Ectodermal cell (in vitro differentiated cells): ENCODE data around the gene SLC5A6. TPM values are rescaled to one million over a fixed set of nuclear protein-coding genes. Genes with fewer than 3 reads are reported as not detected.

ENCODE experiments used
- H3K27ac ChIP-seq: 2 replicates; pipeline ENCODE4 v1.7.0; 2013; ENCODE audit warnings: mild to moderate bottlenecking, low read depth, low read length; ENCODE audit not compliant: insufficient read depth, poor library complexity, severe bottlenecking
- H3K27me3 ChIP-seq: 2 replicates; pipeline ENCODE4 v1.7.0; 2013; ENCODE audit warnings: mild to moderate bottlenecking, low read length; ENCODE audit not compliant: insufficient read depth, control insufficient read depth, poor library complexity, severe bottlenecking
- H3K36me3 ChIP-seq: one replicate; pipeline ENCODE4 v1.7.0; 2013; ENCODE audit warnings: low read length; ENCODE audit not compliant: control insufficient read depth, insufficient read depth
- H3K4me1 ChIP-seq: one replicate; pipeline ENCODE4 v1.7.0; 2013; ENCODE audit warnings: low read length; ENCODE audit not compliant: control insufficient read depth, insufficient read depth
- H3K4me3 ChIP-seq: 2 replicates; pipeline ENCODE4 v1.7.0; 2013; ENCODE audit warnings: low read depth, low read length, control low read depth; ENCODE audit not compliant: insufficient read depth
- H3K9me3 ChIP-seq: 2 replicates; pipeline ENCODE4 v1.7.0; 2013; ENCODE audit warnings: mild to moderate bottlenecking, low read length, moderate library complexity; ENCODE audit not compliant: control insufficient read depth
- WGBS, 2 experiments: methylation state at CpG; one replicate each; pipeline ENCODE4 v1.1.7; 2013; ENCODE audit warnings: missing lambda C conversion rate in 2 of 2; 5-methylcytosine and 5-hydroxymethylcytosine counted together
- polyA plus RNA-seq, 4 experiments: library from polyadenylated mRNA; stranded (reverse); fragments of 50-300 nt; gene quantifications; one replicate each; pipeline ENCODE4 v1.2.3, GENCODE V29; 2013

SLC5A6 gene
- 89.4 TPM for polyA plus RNA-seq (2013, experiment 1 of 4)
- polyA plus RNA-seq (2013, experiment 2 of 4), result 91.8 TPM
- 58.2 TPM for polyA plus RNA-seq (2013, experiment 3 of 4)
- polyA plus RNA-seq (2013, experiment 4 of 4), result 62.7 TPM

- H3K36me3 ChIP-seq, result peaks cover 14% of the 10 kb centered on the region
- 0% methylated on average over 73 of the region's 73 CpGs for WGBS, 2 experiments
- peaks cover 12% of the 10 kb centered on the region for H3K4me1 ChIP-seq
- H3K9me3 ChIP-seq, result no peaks in the 10 kb centered on the region
- H3K4me3 ChIP-seq, result peak within 1 kb of the TSS; percentile 94
- peak within 1 kb of the TSS; percentile 97 for H3K27ac ChIP-seq
- H3K27me3 ChIP-seq, result no peaks in the 10 kb centered on the region
Measured at GRCh38 chr2:27211943-27212625, at the start of gene SLC5A6, which contains the start of gene ATRAID. SLC5A6 (minus strand) TSS chr2:27212268; CDS start chr2:27207650, 4,618 bp downstream. ATRAID (plus strand) TSS chr2:27212041; CDS start chr2:27212369, 328 bp downstream.

GRCh38 chr2:27261241-27261925 is 49.3 kb upstream of the SLC5A6 start:
- Histone ChIP-seq H3K4me3 (no peak overlapping the region), H3K36me3 (no peaks in the 10 kb centered on the region), H3K9me3 (no peaks in the 10 kb centered on the region), H3K27ac (no peak overlapping the region), H3K4me1 (peaks cover 15% of the 10 kb centered on the region), H3K27me3 (peaks cover 70% of the 10 kb centered on the region)
- 34 to 35% methylated on average over 11 of the region's 11 CpGs for WGBS, 2 experiments

GRCh38 chr2:27258051-27258450 is 46.0 kb upstream of the SLC5A6 start:
- peaks cover 6% of the 10 kb centered on the region for H3K4me1 ChIP-seq
- H3K4me3 ChIP-seq, result no peak overlapping the region
- H3K9me3 ChIP-seq, result no peaks in the 10 kb centered on the region
- no peaks in the 10 kb centered on the region for H3K36me3 ChIP-seq
- H3K27me3 ChIP-seq, result peaks cover 37% of the 10 kb centered on the region
- 95 to 96% methylated on average over 8 of the region's 8 CpGs for WGBS, 2 experiments
- no peak overlapping the region for H3K27ac ChIP-seq

- Histone ChIP-seq H3K27me3 (peaks cover 26% of the 10 kb centered on the region), H3K4me3 (no peak overlapping the region), H3K9me3 (no peaks in the 10 kb centered on the region), H3K27ac (no peak overlapping the region), H3K36me3 (no peaks in the 10 kb centered on the region), H3K4me1 (no peaks in the 10 kb centered on the region)
- 80 to 88% methylated on average over 7 of the region's 7 CpGs for WGBS, 2 experiments
Measured at GRCh38 chr2:27256855-27257454, 44.9 kb upstream of the SLC5A6 start.

GRCh38 chr2:27255660-27256059 is 43.6 kb upstream of the SLC5A6 start:
- Histone ChIP-seq H3K27me3 (peaks cover 23% of the 10 kb centered on the region), H3K4me3 (no peak overlapping the region), H3K36me3 (no peaks in the 10 kb centered on the region), H3K27ac (no peak overlapping the region), H3K9me3 (no peaks in the 10 kb centered on the region), H3K4me1 (no peaks in the 10 kb centered on the region)
- 86 to 92% methylated on average over 1 of the region's 1 CpG for WGBS, 2 experiments

GRCh38 chr2:27255187-27255586 is 43.1 kb upstream of the SLC5A6 start:
- no peak overlapping the region for H3K27ac ChIP-seq

GRCh38 chr2:27251766-27252165 is 39.7 kb upstream of the SLC5A6 start:
- H3K27ac ChIP-seq, result no peak overlapping the region
- peaks cover 12% of the 10 kb centered on the region for H3K27me3 ChIP-seq
- 76 to 77% methylated on average over 13 of the region's 13 CpGs for WGBS, 2 experiments
- no peaks in the 10 kb centered on the region for H3K36me3 ChIP-seq
- H3K4me1 ChIP-seq, result no peaks in the 10 kb centered on the region
- no peaks in the 10 kb centered on the region for H3K9me3 ChIP-seq
- no peak overlapping the region for H3K4me3 ChIP-seq

More at GRCh38 chr2:27255187-27255586, 43.1 kb upstream of the SLC5A6 start:
- WGBS, 2 experiments, result 77 to 79% methylated on average over 13 of the region's 13 CpGs
- no peak overlapping the region for H3K4me3 ChIP-seq
- H3K4me1 ChIP-seq, result no peaks in the 10 kb centered on the region
- H3K9me3 ChIP-seq, result no peaks in the 10 kb centered on the region
- peaks cover 20% of the 10 kb centered on the region for H3K27me3 ChIP-seq
- no peaks in the 10 kb centered on the region for H3K36me3 ChIP-seq

- no peak overlapping the region for H3K27ac ChIP-seq
- H3K4me3 ChIP-seq, result no peak overlapping the region
- peaks cover 12% of the 10 kb centered on the region for H3K27me3 ChIP-seq
- H3K9me3 ChIP-seq, result no peaks in the 10 kb centered on the region
- WGBS, 2 experiments, result 55 to 57% methylated on average over 12 of the region's 13 CpGs
- no peaks in the 10 kb centered on the region for H3K4me1 ChIP-seq
- no peaks in the 10 kb centered on the region for H3K36me3 ChIP-seq
Measured at GRCh38 chr2:27250652-27251379, 38.7 kb upstream of the SLC5A6 start.

GRCh38 chr2:27249891-27250651 is 38.0 kb upstream of the SLC5A6 start:
- Histone ChIP-seq H3K9me3 (no peaks in the 10 kb centered on the region), H3K4me1 (no peaks in the 10 kb centered on the region), H3K4me3 (no peak overlapping the region), H3K27ac (no peak overlapping the region), H3K27me3 (peaks cover 12% of the 10 kb centered on the region), H3K36me3 (no peaks in the 10 kb centered on the region)
- 13 to 15% methylated on average over 22 of the region's 22 CpGs for WGBS, 2 experiments
